CD14-positive monocyte (primary cell): ENCODE results near the gene SCN3B. TPM values are rescaled to one million over a fixed set of nuclear protein-coding genes. Genes with fewer than 3 reads are reported as not detected.

ENCODE experiments used
- DNase-seq, 3 donors: peaks; one replicate each; pipeline ENCODE4 v3.0.0-alpha.2; 2011 to 2022
- H2AFZ ChIP-seq: 2 replicates; pipeline ENCODE4 v1.6.0; 2012; ENCODE audit warnings: mild to moderate bottlenecking, low read depth, low read length, inconsistent platforms; ENCODE audit not compliant: insufficient read depth, poor library complexity, severe bottlenecking
- H3K27ac ChIP-seq, 2 donors: 1 replicate in 1 of 2; 2 replicates in 1 of 2; pipeline ENCODE4 v1.5.1; 2012 to 2013; ENCODE audit warnings: low read length in 2 of 2, control low read depth in 1 of 2, inconsistent platforms in 1 of 2, low read depth in 1 of 2, mild to moderate bottlenecking in 1 of 2
- H3K27me3 ChIP-seq, 2 donors: one replicate each; pipeline versions ENCODE4 v1.6.0 to v1.6.1; 2011 to 2013; ENCODE audit warnings: low read length in 2 of 2; ENCODE audit not compliant: control insufficient read depth in 2 of 2, insufficient read depth in 2 of 2
- H3K36me3 ChIP-seq, 2 donors: replicated peaks in 1 of 2; 1 replicate in 1 of 2; 2 replicates in 1 of 2; pipeline versions ENCODE4 v1.5.1 to v1.6.1; 2012 to 2013; ENCODE audit warnings: low read length in 2 of 2, control low read depth in 1 of 2, inconsistent platforms in 1 of 2, mild to moderate bottlenecking in 1 of 2; ENCODE audit not compliant: insufficient read depth in 2 of 2, control insufficient read depth in 1 of 2
- H3K4me1 ChIP-seq, 2 donors: 1 replicate in 1 of 2; 2 replicates in 1 of 2; pipeline versions ENCODE4 v1.5.1 to v1.6.1; 2012 to 2013; ENCODE audit warnings: low read length in 2 of 2, control low read depth in 1 of 2, inconsistent platforms in 1 of 2, mild to moderate bottlenecking in 1 of 2, moderate library complexity in 1 of 2; ENCODE audit not compliant: insufficient read depth in 2 of 2, control insufficient read depth in 1 of 2
- H3K4me2 ChIP-seq: replicated peaks from 2 replicates; pipeline ENCODE3; 2012; ENCODE audit warnings: low read length, moderate library complexity, mild to moderate bottlenecking; ENCODE audit not compliant: poor library complexity, severe bottlenecking; ENCODE audit errors: extremely low read depth
- H3K4me3 ChIP-seq, 3 experiments: fragments of 200-600 bp in 1 of 3; sonication (generic) in 1 of 3; replicated peaks in 1 of 3; 1 replicate in 2 of 3; 2 replicates in 1 of 3; pipeline ENCODE4 v1.5.1; 2011 to 2013; ENCODE audit warnings: low read length in 3 of 3, mild to moderate bottlenecking in 3 of 3, control low read depth in 2 of 3, low read depth in 2 of 3, inconsistent platforms in 1 of 3, moderate library complexity in 1 of 3
- H3K79me2 ChIP-seq: 2 replicates; pipeline ENCODE4 v1.6.0; 2012; ENCODE audit warnings: mild to moderate bottlenecking, control low read depth, inconsistent platforms, low read length, moderate library complexity; ENCODE audit not compliant: insufficient read depth
- H3K9ac ChIP-seq: 2 replicates; pipeline ENCODE4 v1.6.0; 2017; ENCODE audit warnings: low read length, mild to moderate bottlenecking; ENCODE audit not compliant: insufficient read depth, poor library complexity, severe bottlenecking
- H3K9me3 ChIP-seq, 2 donors: replicated peaks in 1 of 2; 1 replicate in 1 of 2; 2 replicates in 1 of 2; pipeline versions ENCODE4 v1.5.1 to v1.6.1; 2012 to 2013; ENCODE audit warnings: low read length in 2 of 2, control low read depth in 1 of 2; ENCODE audit not compliant: control insufficient read depth in 1 of 2, insufficient read depth in 1 of 2
- H4K20me1 ChIP-seq: 2 replicates; pipeline ENCODE4 v1.6.0; 2012; ENCODE audit warnings: mild to moderate bottlenecking, low read length, control low read depth, moderate library complexity; ENCODE audit not compliant: insufficient read depth
- H3K27ac Mint-ChIP-seq, 7 donors: one replicate each; pipeline ENCODE4 v1.8.0; 2020; ENCODE audit warnings: mild to moderate bottlenecking in 7 of 7, mixed read lengths in 7 of 7, moderate library complexity in 6 of 7, inconsistent platforms in 2 of 7
- H3K27me3 Mint-ChIP-seq, 3 donors: one replicate each; pipeline ENCODE4 v1.8.0; 2021 to 2022; ENCODE audit warnings: low read depth in 3 of 3, mild to moderate bottlenecking in 3 of 3, mixed read lengths in 3 of 3, moderate library complexity in 3 of 3, inconsistent platforms in 1 of 3
- H3K36me3 Mint-ChIP-seq, 2 donors: one replicate each; pipeline ENCODE4 v1.8.0; 2020; ENCODE audit warnings: mixed read lengths in 2 of 2, inconsistent platforms in 1 of 2, mild to moderate bottlenecking in 1 of 2
- H3K4me1 Mint-ChIP-seq: one replicate; pipeline ENCODE4 v1.8.0; 2020; ENCODE audit warnings: mild to moderate bottlenecking, mixed read lengths
- H3K4me3 Mint-ChIP-seq, 2 donors: one replicate each; pipeline ENCODE4 v1.8.0; 2020; ENCODE audit warnings: mild to moderate bottlenecking in 2 of 2, mixed read lengths in 2 of 2, moderate library complexity in 1 of 2
- H3K9me3 Mint-ChIP-seq, 7 donors: one replicate each; pipeline ENCODE4 v1.8.0; 2020 to 2022; ENCODE audit warnings: mixed read lengths in 7 of 7, mild to moderate bottlenecking in 6 of 7, moderate library complexity in 6 of 7, inconsistent platforms in 2 of 7
- CTCF ChIP-seq: fragments of 200-600 bp; IDR thresholded peaks from one replicate; pipeline ENCODE4 v1.8.0; 2022; ENCODE audit warnings: antibody characterized with exemption, mild to moderate bottlenecking
- WGBS: methylation state at CpG from one replicate; pipeline ENCODE4 v1.1.5; 2013; ENCODE audit warnings: missing lambda C conversion rate; ENCODE audit not compliant: insufficient coverage; 5-methylcytosine and 5-hydroxymethylcytosine counted together
- intact Hi-C, 2 donors: fragments of 100-400 bp; cut with micrococcal nuclease; formaldehyde crosslinking; loops; one replicate each; pipeline versions ENCODE4 v1.15.0 to v1.15.1; 2023
- polyA plus RNA-seq, 3 donors: library from polyadenylated mRNA; depleted of rRNA in 1 of 3; unstranded in 2 of 3; stranded (reverse) in 1 of 3; fragments of 300-500 nt in 2 of 3; fragments of >200 nt in 1 of 3; fragmentation: Illumina TruSeq in 2 of 3; gene quantifications; 1 replicate in 2 of 3; 2 replicates in 1 of 3; pipeline ENCODE4 v1.2.3, GENCODE V29; 2012 to 2021

Gene SCN3B
- polyA plus RNA-seq, 3 donors, result not detected

GRCh38 chr11:123630126-123630608 lies 24.3 kb downstream of the SCN3B start:
- Histone ChIP-seq H3K4me3 (no peak overlapping the region), H3K27me3 (no peaks in the 10 kb centered on the region), H3K36me3 (peaks cover 5 to 24% of the 10 kb centered on the region in 2 donors), H3K79me2 (no peaks in the 10 kb centered on the region), H3K4me2 (no peak overlapping the region), H3K4me1 (no peaks in the 10 kb centered on the region), H3K27ac (no peak overlapping the region), H3K9me3 (no peaks in the 10 kb centered on the region), H4K20me1 (no peaks in the 10 kb centered on the region), H3K9ac (no peak overlapping the region), H2AFZ (no peak overlapping the region)
- Mint-ChIP-seq H3K27me3 (peaks cover 6 to 16% (median 9%) of the 10 kb centered on the region in 3 donors), H3K4me1 (no peaks in the 10 kb centered on the region), H3K27ac (peak overlapping the region in 1 of 7 donors; percentile 9), H3K36me3 (peaks cover 21% of the 10 kb centered on the region in 2 donors), H3K9me3 (no peaks in the 10 kb centered on the region), H3K4me3 (no peak overlapping the region)
- no peak for DNase-seq
- 67% methylated on average over 1 of the region's 3 CpGs for WGBS
- intact Hi-C loops, result no loop called here
- TF ChIP-seq CTCF, result no peak

GRCh38 chr11:123628936-123629683 lies 25.3 kb downstream of the SCN3B start:
- TF ChIP-seq CTCF, result no peak
- DNase-seq, result no peak
- H3K36me3 ChIP-seq, result peaks cover 5 to 34% of the 10 kb centered on the region in 2 donors
- Mint-ChIP-seq H3K4me1 (no peaks in the 10 kb centered on the region), H3K4me3 (no peak overlapping the region), H3K9me3 (no peaks in the 10 kb centered on the region), H3K27me3 (peaks cover 6 to 11% (median 6%) of the 10 kb centered on the region in 3 donors), H3K27ac (peak overlapping the region in 1 of 7 donors; percentile 36), H3K36me3 (peaks cover 22 to 27% of the 10 kb centered on the region in 2 donors)
- no peak overlapping the region for H2AFZ ChIP-seq
- H3K4me1 ChIP-seq, result no peaks in the 10 kb centered on the region
- WGBS, result 0% methylated on average over 4 of the region's 10 CpGs
- H3K27ac ChIP-seq, result no peak overlapping the region
- intact Hi-C loops, result no loop called here
- no peaks in the 10 kb centered on the region for H3K9me3 ChIP-seq
- H4K20me1 ChIP-seq, result no peaks in the 10 kb centered on the region
- no peak overlapping the region for H3K4me3 ChIP-seq
- H3K4me2 ChIP-seq, result no peak overlapping the region
- H3K27me3 ChIP-seq, result no peaks in the 10 kb centered on the region
- H3K9ac ChIP-seq, result no peak overlapping the region
- no peaks in the 10 kb centered on the region for H3K79me2 ChIP-seq
